Neural progenitor cell (in vitro differentiated cells): Measurements from ENCODE around the gene COL24A1. TPM values are rescaled to one million over a fixed set of nuclear protein-coding genes. Genes with fewer than 3 reads are reported as not detected.
"Not testable (repeated sequence)": the region's sequence is repeated elsewhere in the genome, so short reads cannot be mapped to it uniquely, and the experiment has no call there.

Experiments used
- DNase-seq: peaks from one replicate; pipeline ENCODE4 v3.0.0-alpha.2; 2016; ENCODE audit warnings: low spot score
- H2AFZ ChIP-seq: fragments of 200-600 bp; sonication (generic); replicated peaks from 2 replicates; pipeline ENCODE4 v1.6.1; 2016; ENCODE audit warnings: antibody characterized with exemption
- H3F3A ChIP-seq: fragments of 200-600 bp; sonication (generic); 2 replicates; pipeline ENCODE4 v1.6.1; 2016; ENCODE audit warnings: antibody characterized with exemption, low read depth
- H3K27ac ChIP-seq: fragments of 200-600 bp; sonication (generic); 2 replicates; pipeline ENCODE4 v1.5.1; 2016; ENCODE audit warnings: mild to moderate bottlenecking
- H3K27me3 ChIP-seq: fragments of 200-600 bp; sonication (generic); 2 replicates; pipeline ENCODE4 v1.6.1; 2016; ENCODE audit warnings: mild to moderate bottlenecking, moderate library complexity
- H3K36me3 ChIP-seq: fragments of 200-600 bp; sonication (generic); 2 replicates; pipeline ENCODE4 v1.5.1; 2016
- H3K4me1 ChIP-seq: fragments of 200-600 bp; sonication (generic); 2 replicates; pipeline ENCODE4 v1.6.1; 2016; ENCODE audit warnings: mixed run types
- H3K4me2 ChIP-seq: fragments of 200-600 bp; sonication (generic); 2 replicates; pipeline ENCODE4 v1.6.1; 2016
- H3K4me3 ChIP-seq: fragments of 200-600 bp; sonication (generic); 2 replicates; pipeline ENCODE4 v1.5.1; 2016
- H3K79me2 ChIP-seq: fragments of 200-600 bp; sonication (generic); 2 replicates; pipeline ENCODE4 v1.6.1; 2016; ENCODE audit warnings: low read depth
- H3K9ac ChIP-seq: fragments of 200-600 bp; sonication (generic); 2 replicates; pipeline ENCODE4 v1.6.1; 2016
- H3K9me3 ChIP-seq: fragments of 200-600 bp; sonication (generic); 2 replicates; pipeline ENCODE4 v1.5.1; 2016; ENCODE audit warnings: low read depth
- H4K20me1 ChIP-seq: fragments of 200-600 bp; sonication (generic); 2 replicates; pipeline ENCODE4 v1.6.1; 2016; ENCODE audit warnings: low read depth
- H3K27ac Mint-ChIP-seq: 3 replicates; pipeline ENCODE4 v1.8.0; 2021; ENCODE audit warnings: mixed read lengths
- H3K27me3 Mint-ChIP-seq: 2 replicates; pipeline ENCODE4 v1.8.0; 2022; ENCODE audit warnings: low read depth, mild to moderate bottlenecking, inconsistent platforms, moderate library complexity, mixed read lengths; ENCODE audit not compliant: insufficient read depth
- H3K36me3 Mint-ChIP-seq: 3 replicates; pipeline ENCODE4 v1.8.0; 2021; ENCODE audit warnings: mixed read lengths
- H3K4me1 Mint-ChIP-seq: 3 replicates; pipeline ENCODE4 v1.8.0; 2021; ENCODE audit warnings: mixed read lengths
- H3K4me3 Mint-ChIP-seq: 3 replicates; pipeline ENCODE4 v1.8.0; 2021; ENCODE audit warnings: mild to moderate bottlenecking, moderate library complexity, mixed read lengths
- H3K9me3 Mint-ChIP-seq: 3 replicates; pipeline ENCODE4 v1.8.0; 2020; ENCODE audit warnings: mixed read lengths
- EZH2 ChIP-seq: fragments of 200-600 bp; sonication (generic); IDR thresholded peaks from 2 replicates; pipeline ENCODE4 v1.6.1; 2017; ENCODE audit warnings: antibody characterized with exemption, mild to moderate bottlenecking, moderate library complexity
- EZH2phosphoT487 ChIP-seq: fragments of 200-600 bp; sonication (generic); IDR thresholded peaks from 2 replicates; pipeline ENCODE4 v1.6.1; 2017; ENCODE audit warnings: antibody characterized with exemption
- total RNA-seq: library from RNA; depleted of rRNA; stranded (reverse); fragments of >200 nt; gene quantifications from 2 replicates; pipeline ENCODE4 v1.2.3, GENCODE V29; 2015; ENCODE audit warnings: low replicate concordance
- TF ChIP-seq, protein P1 (sequence below): fragments of 200-600 bp; sonication (generic); IDR thresholded peaks from 2 replicates; pipeline ENCODE4 v1.5.1; 2017; ENCODE audit warnings: antibody characterized with exemption, mild to moderate bottlenecking

The COL24A1 gene
- total RNA-seq, 1 donor from 2014 or later = not detected

GRCh38 chr1:85836736-85837135, 319.8 kb downstream of the COL24A1 start:
- no peaks in the 10 kb centered on the region for H3K79me2 ChIP-seq
- no peak overlapping the region for H3K4me2 ChIP-seq
- Mint-ChIP-seq H3K27ac (no peak overlapping the region), H3K27me3 (no peaks in the 10 kb centered on the region), H3K4me1 (no peaks in the 10 kb centered on the region), H3K4me3 (no peak overlapping the region), H3K36me3 (no peaks in the 10 kb centered on the region), H3K9me3 (no peaks in the 10 kb centered on the region)
- TF ChIP-seq EZH2 (no peak), EZH2phosphoT487 (no peak)
- TF ChIP-seq, protein P1, sequence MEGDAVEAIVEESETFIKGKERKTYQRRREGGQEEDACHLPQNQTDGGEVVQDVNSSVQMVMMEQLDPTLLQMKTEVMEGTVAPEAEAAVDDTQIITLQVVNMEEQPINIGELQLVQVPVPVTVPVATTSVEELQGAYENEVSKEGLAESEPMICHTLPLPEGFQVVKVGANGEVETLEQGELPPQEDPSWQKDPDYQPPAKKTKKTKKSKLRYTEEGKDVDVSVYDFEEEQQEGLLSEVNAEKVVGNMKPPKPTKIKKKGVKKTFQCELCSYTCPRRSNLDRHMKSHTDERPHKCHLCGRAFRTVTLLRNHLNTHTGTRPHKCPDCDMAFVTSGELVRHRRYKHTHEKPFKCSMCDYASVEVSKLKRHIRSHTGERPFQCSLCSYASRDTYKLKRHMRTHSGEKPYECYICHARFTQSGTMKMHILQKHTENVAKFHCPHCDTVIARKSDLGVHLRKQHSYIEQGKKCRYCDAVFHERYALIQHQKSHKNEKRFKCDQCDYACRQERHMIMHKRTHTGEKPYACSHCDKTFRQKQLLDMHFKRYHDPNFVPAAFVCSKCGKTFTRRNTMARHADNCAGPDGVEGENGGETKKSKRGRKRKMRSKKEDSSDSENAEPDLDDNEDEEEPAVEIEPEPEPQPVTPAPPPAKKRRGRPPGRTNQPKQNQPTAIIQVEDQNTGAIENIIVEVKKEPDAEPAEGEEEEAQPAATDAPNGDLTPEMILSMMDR = no peak
- no peaks in the 10 kb centered on the region for H3K9me3 ChIP-seq
- H2AFZ ChIP-seq = peak overlapping the region; percentile 40
- H3K36me3 ChIP-seq = no peaks in the 10 kb centered on the region
- H4K20me1 ChIP-seq = no peaks in the 10 kb centered on the region
- no peak overlapping the region for H3K9ac ChIP-seq
- no peak overlapping the region for H3K4me3 ChIP-seq
- DNase-seq = no peak
- H3K27ac ChIP-seq = no peak overlapping the region
- no peaks in the 10 kb centered on the region for H3K27me3 ChIP-seq
- H3F3A ChIP-seq = no peaks in the 10 kb centered on the region
- H3K4me1 ChIP-seq = no peaks in the 10 kb centered on the region

GRCh38 chr1:85833165-85833564, 323.4 kb downstream of the COL24A1 start:
- not testable (repeated sequence) for DNase-seq, H3K79me2 ChIP-seq, H3K27ac ChIP-seq, H2AFZ ChIP-seq, H3K9me3 Mint-ChIP-seq, H3K27me3 Mint-ChIP-seq, H3K4me2 ChIP-seq, H3K36me3 Mint-ChIP-seq, H3K4me1 Mint-ChIP-seq, H4K20me1 ChIP-seq, H3K4me1 ChIP-seq, H3K9ac ChIP-seq, H3K9me3 ChIP-seq, H3K27ac Mint-ChIP-seq, H3K27me3 ChIP-seq, H3K4me3 ChIP-seq, H3F3A ChIP-seq, H3K36me3 ChIP-seq, H3K4me3 Mint-ChIP-seq

DNA sequence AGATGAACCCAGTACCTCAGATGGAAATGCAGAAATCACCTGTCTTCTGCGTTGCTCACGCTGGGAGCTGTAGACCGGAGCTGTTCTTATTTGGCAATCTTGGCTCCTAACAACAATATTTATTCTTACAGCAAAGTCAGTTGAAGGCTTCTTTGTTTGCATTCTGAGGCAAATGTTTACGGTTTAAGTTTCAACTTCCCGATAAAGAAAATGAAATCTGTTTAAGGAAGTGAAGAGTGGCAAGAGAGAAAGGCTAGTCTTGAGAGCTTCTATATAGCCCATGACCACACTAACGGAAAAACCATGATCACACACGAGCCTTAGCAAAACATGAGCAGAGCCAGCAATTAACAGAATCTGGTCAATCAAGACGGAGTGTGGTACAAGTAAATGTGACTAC, 325.7 kb downstream of the COL24A1 start:
- Histone ChIP-seq H3K4me1 (no peaks in the 10 kb centered on the region), H3K9ac (no peak overlapping the region), H3K4me2 (no peak overlapping the region), H3K79me2 (no peaks in the 10 kb centered on the region), H3K4me3 (no peak overlapping the region), H3K27ac (no peak overlapping the region), H3K27me3 (no peaks in the 10 kb centered on the region), H3F3A (no peaks in the 10 kb centered on the region), H3K9me3 (no peaks in the 10 kb centered on the region), H3K36me3 (no peaks in the 10 kb centered on the region), H2AFZ (no peak overlapping the region), H4K20me1 (no peaks in the 10 kb centered on the region)
- no peaks in the 10 kb centered on the region for H3K27me3 Mint-ChIP-seq
- no peak for DNase-seq
- H3K27ac Mint-ChIP-seq = no peak overlapping the region
- no peaks in the 10 kb centered on the region for H3K36me3 Mint-ChIP-seq
- peaks cover 10% of the 10 kb centered on the region for H3K9me3 Mint-ChIP-seq
- no peak overlapping the region for H3K4me3 Mint-ChIP-seq
- no peak for TF ChIP-seq EZH2phosphoT487
- TF ChIP-seq EZH2 = no peak
- TF ChIP-seq, protein P1 = no peak
- H3K4me1 Mint-ChIP-seq = no peaks in the 10 kb centered on the region

DNA sequence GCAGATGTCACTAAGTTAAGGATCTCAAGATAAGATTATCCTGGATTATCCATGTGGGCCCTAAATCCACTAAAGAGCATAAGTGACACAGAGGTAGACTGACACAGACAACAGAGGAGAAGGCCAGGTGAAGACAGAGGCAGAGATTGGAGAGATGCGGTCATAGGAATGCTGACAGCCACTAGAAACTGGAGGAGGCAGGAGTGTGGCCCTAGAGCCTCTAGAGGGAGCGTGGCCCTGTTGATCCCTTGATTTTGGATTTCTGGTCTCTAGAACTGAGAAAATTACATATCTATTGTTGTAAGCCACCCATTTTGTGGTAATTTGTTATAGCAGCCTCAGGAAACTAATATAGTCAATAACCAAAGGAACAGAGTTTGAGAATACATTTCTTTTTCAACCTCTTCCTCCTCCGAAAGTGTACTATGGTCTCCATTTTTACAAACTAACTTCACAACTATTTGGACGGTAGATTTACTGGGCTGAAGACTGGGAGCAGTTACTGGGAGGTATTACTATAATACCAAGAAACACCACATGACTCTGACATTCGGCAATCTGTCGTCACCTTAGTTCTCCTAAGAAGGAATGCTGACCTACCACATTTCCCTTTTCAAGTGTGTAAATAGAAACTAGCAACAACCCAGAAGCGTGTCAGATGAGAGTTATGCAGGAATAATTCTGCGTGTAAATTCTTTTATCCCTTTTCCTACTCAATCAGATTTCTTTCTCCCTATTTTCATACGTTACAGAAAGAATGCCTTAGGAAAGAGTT, 332.3 kb downstream of the COL24A1 start:
- Histone ChIP-seq H3K27ac (no peak overlapping the region), H3K4me3 (no peak overlapping the region), H3K27me3 (no peaks in the 10 kb centered on the region), H3F3A (no peaks in the 10 kb centered on the region), H4K20me1 (no peaks in the 10 kb centered on the region), H3K9me3 (no peaks in the 10 kb centered on the region), H3K9ac (no peak overlapping the region), H3K4me2 (no peak overlapping the region), H2AFZ (no peak overlapping the region), H3K4me1 (no peaks in the 10 kb centered on the region), H3K79me2 (no peaks in the 10 kb centered on the region), H3K36me3 (no peaks in the 10 kb centered on the region)
- Mint-ChIP-seq H3K4me1 (no peaks in the 10 kb centered on the region), H3K36me3 (no peaks in the 10 kb centered on the region), H3K4me3 (no peak overlapping the region), H3K9me3 (peaks cover 2% of the 10 kb centered on the region), H3K27me3 (peaks cover 2% of the 10 kb centered on the region), H3K27ac (no peak overlapping the region)
- TF ChIP-seq EZH2 (no peak), EZH2phosphoT487 (no peak)
- TF ChIP-seq, protein P1 = no peak
- DNase-seq = no peak
